SK-N-SH treated with all-trans-retinoic acid at 6 μM for 48 hours (cell line): ENCODE measurements around the gene ABCA7.

ENCODE experiments used
- ATAC-seq: fragments of 200-7000 bp; cut with Tn5 transposase; 3 replicates; pipeline ENCODE4 v1.9.1; 2020; ENCODE audit warnings: mild to moderate bottlenecking, moderate library complexity
- ARNTL ChIP-seq: fragments of 450-650 bp; formaldehyde crosslinking; IDR thresholded peaks from 2 replicates; pipeline ENCODE4 v1.5.0; 2020; ENCODE audit warnings: low read depth, mild to moderate bottlenecking, moderate library complexity, borderline replicate concordance
- BACH2 ChIP-seq: fragments of 250-450 bp; sonication (Bioruptor Pico); IDR thresholded peaks from 2 replicates; pipeline ENCODE4 v1.9.0; 2021; ENCODE audit warnings: mild to moderate bottlenecking, borderline replicate concordance
- CSDC2 ChIP-seq: fragments of 250-450 bp; sonication (Bioruptor Pico); IDR thresholded peaks from 2 replicates; pipeline ENCODE4 v1.5.0; 2020; ENCODE audit warnings: mild to moderate bottlenecking, moderate library complexity
- ESRRG ChIP-seq: fragments of 250-450 bp; sonication (Bioruptor Pico); IDR thresholded peaks from 2 replicates; pipeline ENCODE4 v1.6.1; 2021; ENCODE audit warnings: mild to moderate bottlenecking
- GLIS3 ChIP-seq: fragments of 250-450 bp; sonication (Bioruptor Pico); IDR thresholded peaks from 2 replicates; pipeline ENCODE4 v1.5.0; 2020; ENCODE audit warnings: mild to moderate bottlenecking, moderate library complexity
- OSR1 ChIP-seq: fragments of 250-450 bp; sonication (Bioruptor Pico); IDR thresholded peaks from 2 replicates; pipeline ENCODE4 v1.8.0; 2022; ENCODE audit warnings: moderate library complexity, mild to moderate bottlenecking, inconsistent platforms
- RARB ChIP-seq: fragments of 250-450 bp; sonication (Bioruptor Pico); IDR thresholded peaks from 2 replicates; pipeline ENCODE4 v1.8.0; 2021; ENCODE audit warnings: mild to moderate bottlenecking, moderate library complexity
- SNAI2 ChIP-seq: fragments of 250-450 bp; sonication (Bioruptor Pico); IDR thresholded peaks from 2 replicates; pipeline ENCODE4 v1.5.0; 2020; ENCODE audit warnings: mild to moderate bottlenecking, moderate library complexity
- TCF4 ChIP-seq: fragments of 250-450 bp; sonication (Bioruptor Pico); IDR thresholded peaks from 2 replicates; pipeline ENCODE4 v1.8.0; 2021; ENCODE audit warnings: mild to moderate bottlenecking, moderate library complexity, borderline replicate concordance
- TOX ChIP-seq: fragments of 250-450 bp; sonication (Bioruptor Pico); IDR thresholded peaks from 2 replicates; pipeline ENCODE4 v1.8.0; 2021; ENCODE audit warnings: mild to moderate bottlenecking, moderate library complexity, borderline replicate concordance
- ZC3H10 ChIP-seq: fragments of 250-450 bp; sonication (Bioruptor Pico); IDR thresholded peaks from 2 replicates; pipeline ENCODE4 v1.5.1; 2021; ENCODE audit warnings: mild to moderate bottlenecking, moderate library complexity
- ZFP3 ChIP-seq: fragments of 250-450 bp; sonication (Bioruptor Pico); IDR thresholded peaks from 2 replicates; pipeline ENCODE4 v1.5.0; 2020; ENCODE audit warnings: mild to moderate bottlenecking, moderate library complexity
- ZNF565 ChIP-seq: fragments of 450-650 bp; formaldehyde crosslinking; conservative IDR thresholded peaks from 2 replicates; pipeline ENCODE4 v1.5.0; 2020; ENCODE audit warnings: low read depth, mild to moderate bottlenecking, moderate library complexity
- ZNF70 ChIP-seq: fragments of 450-650 bp; formaldehyde crosslinking; IDR thresholded peaks from 2 replicates; pipeline ENCODE4 v1.5.0; 2020; ENCODE audit warnings: mild to moderate bottlenecking, moderate library complexity
- ZNF8 ChIP-seq: fragments of 450-650 bp; formaldehyde crosslinking; IDR thresholded peaks from 2 replicates; pipeline ENCODE4 v1.5.0; 2020; ENCODE audit warnings: mild to moderate bottlenecking, moderate library complexity
- TF ChIP-seq, protein P1 (sequence below): fragments of 250-450 bp; sonication (Bioruptor Pico); IDR thresholded peaks from 2 replicates; pipeline ENCODE4 v1.8.0; 2021; ENCODE audit warnings: low read depth, mild to moderate bottlenecking, moderate library complexity, borderline replicate concordance
- TF ChIP-seq, protein P2 (sequence below): fragments of 250-450 bp; sonication (Bioruptor Pico); IDR thresholded peaks from 2 replicates; pipeline ENCODE4 v1.8.0; 2020; ENCODE audit warnings: mild to moderate bottlenecking, moderate library complexity, borderline replicate concordance
- TF ChIP-seq, protein P3 (sequence below): fragments of 250-450 bp; sonication (Bioruptor Pico); IDR thresholded peaks from 2 replicates; pipeline ENCODE4 v1.5.1; 2020; ENCODE audit warnings: low read depth, mild to moderate bottlenecking, moderate library complexity
- TF ChIP-seq, protein P4 (sequence below): fragments of 250-450 bp; sonication (Bioruptor Pico); IDR thresholded peaks from 2 replicates; pipeline ENCODE4 v1.5.0; 2020; ENCODE audit warnings: mild to moderate bottlenecking, moderate library complexity

Gene ABCA7

DNA sequence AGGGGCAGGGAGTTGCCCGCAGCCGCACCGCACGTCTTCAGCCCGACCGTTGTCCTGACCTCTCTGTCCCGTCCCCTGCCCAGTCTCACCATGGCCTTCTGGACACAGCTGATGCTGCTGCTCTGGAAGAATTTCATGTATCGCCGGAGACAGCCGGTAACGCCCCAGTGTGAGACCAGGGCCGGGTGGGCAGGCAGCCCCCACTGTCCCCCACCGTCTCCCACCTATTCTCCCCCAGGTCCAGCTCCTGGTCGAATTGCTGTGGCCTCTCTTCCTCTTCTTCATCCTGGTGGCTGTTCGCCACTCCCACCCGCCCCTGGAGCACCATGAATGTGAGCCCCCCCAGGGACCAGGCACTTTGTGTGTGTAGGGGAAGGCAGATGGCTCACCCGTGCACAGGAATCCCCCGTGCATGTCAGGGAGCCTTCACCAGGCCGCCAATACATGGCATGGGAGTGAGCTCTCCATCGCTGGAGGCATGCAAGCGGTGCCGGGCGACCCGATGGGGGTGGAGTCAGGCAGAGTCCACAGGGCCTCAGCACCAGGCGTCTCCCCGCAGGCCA is 1.4 kb downstream of the ABCA7 start:
- peak; percentile 0 for ATAC-seq
- TF ChIP-seq ESRRG (CRISPR knock-in tag) (no peak), ZNF8 (no peak)
- TF ChIP-seq, all 23 proteins: peak for 0

DNA sequence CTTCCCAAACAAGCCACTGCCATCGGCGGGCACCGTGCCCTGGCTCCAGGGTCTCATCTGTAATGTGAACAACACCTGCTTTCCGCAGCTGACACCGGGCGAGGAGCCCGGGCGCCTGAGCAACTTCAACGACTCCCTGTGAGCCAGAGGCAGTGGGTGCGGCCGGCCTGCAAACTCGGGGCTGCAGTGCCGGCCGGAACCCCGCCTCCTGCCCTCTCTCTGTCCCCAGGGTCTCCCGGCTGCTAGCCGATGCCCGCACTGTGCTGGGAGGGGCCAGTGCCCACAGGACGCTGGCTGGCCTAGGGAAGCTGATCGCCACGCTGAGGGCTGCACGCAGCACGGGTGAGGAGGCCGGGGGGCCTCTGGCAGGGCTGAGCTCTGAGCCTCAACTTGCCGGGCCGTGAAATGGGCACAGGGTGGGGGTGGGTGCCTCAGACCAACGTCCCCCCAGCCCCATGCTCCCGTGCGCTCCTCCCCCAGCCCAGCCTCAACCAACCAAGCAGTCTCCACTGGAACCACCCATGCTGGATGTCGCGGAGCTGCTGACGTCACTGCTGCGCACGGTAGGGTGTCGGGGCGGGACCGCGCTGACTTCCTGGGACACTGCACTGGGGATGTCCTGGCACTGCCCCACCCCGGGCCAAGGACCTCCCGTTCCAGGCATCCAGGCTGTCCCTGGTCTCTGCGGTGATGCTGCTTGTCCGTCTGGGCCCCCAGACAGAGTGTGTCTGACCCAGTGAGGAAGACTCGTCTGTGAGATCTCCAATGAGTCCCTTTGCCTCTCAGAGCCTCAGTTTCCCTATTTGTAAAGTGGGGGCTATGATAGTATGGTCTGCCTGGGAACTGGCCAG is 2.2 kb downstream of the ABCA7 start:
- ATAC-seq, result no peak
- no peak for TF ChIP-seq TOX (CRISPR knock-in tag)
- TF ChIP-seq ZNF70 (CRISPR knock-in tag), result no peak
- TF ChIP-seq, protein P1, sequence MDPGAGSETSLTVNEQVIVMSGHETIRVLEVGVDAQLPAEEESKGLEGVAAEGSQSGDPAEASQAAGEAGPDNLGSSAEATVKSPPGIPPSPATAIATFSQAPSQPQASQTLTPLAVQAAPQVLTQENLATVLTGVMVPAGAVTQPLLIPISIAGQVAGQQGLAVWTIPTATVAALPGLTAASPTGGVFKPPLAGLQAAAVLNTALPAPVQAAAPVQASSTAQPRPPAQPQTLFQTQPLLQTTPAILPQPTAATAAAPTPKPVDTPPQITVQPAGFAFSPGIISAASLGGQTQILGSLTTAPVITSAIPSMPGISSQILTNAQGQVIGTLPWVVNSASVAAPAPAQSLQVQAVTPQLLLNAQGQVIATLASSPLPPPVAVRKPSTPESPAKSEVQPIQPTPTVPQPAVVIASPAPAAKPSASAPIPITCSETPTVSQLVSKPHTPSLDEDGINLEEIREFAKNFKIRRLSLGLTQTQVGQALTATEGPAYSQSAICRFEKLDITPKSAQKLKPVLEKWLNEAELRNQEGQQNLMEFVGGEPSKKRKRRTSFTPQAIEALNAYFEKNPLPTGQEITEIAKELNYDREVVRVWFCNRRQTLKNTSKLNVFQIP, result no peak
- TF ChIP-seq ZNF8, result no peak
- TF ChIP-seq SNAI2 (CRISPR knock-in tag), result no peak
- TF ChIP-seq, protein P2, sequence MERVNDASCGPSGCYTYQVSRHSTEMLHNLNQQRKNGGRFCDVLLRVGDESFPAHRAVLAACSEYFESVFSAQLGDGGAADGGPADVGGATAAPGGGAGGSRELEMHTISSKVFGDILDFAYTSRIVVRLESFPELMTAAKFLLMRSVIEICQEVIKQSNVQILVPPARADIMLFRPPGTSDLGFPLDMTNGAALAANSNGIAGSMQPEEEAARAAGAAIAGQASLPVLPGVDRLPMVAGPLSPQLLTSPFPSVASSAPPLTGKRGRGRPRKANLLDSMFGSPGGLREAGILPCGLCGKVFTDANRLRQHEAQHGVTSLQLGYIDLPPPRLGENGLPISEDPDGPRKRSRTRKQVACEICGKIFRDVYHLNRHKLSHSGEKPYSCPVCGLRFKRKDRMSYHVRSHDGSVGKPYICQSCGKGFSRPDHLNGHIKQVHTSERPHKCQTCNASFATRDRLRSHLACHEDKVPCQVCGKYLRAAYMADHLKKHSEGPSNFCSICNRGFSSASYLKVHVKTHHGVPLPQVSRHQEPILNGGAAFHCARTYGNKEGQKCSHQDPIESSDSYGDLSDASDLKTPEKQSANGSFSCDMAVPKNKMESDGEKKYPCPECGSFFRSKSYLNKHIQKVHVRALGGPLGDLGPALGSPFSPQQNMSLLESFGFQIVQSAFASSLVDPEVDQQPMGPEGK (CRISPR knock-in tag), result no peak
- TF ChIP-seq, protein P3, sequence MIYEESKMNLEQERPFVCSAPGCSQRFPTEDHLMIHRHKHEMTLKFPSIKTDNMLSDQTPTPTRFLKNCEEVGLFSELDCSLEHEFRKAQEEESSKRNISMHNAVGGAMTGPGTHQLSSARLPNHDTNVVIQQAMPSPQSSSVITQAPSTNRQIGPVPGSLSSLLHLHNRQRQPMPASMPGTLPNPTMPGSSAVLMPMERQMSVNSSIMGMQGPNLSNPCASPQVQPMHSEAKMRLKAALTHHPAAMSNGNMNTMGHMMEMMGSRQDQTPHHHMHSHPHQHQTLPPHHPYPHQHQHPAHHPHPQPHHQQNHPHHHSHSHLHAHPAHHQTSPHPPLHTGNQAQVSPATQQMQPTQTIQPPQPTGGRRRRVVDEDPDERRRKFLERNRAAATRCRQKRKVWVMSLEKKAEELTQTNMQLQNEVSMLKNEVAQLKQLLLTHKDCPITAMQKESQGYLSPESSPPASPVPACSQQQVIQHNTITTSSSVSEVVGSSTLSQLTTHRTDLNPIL (CRISPR knock-in tag), result no peak
- TF ChIP-seq ZNF565, result no peak
- TF ChIP-seq GLIS3 (CRISPR knock-in tag), result no peak
- no peak for TF ChIP-seq BACH2 (CRISPR knock-in tag)
- TF ChIP-seq ZFP3, result no peak
- no peak for TF ChIP-seq ESRRG (CRISPR knock-in tag)
- no peak for TF ChIP-seq ARNTL (CRISPR knock-in tag)
- TF ChIP-seq ZC3H10 (CRISPR knock-in tag), result no peak
- TF ChIP-seq OSR1, result no peak
- TF ChIP-seq, protein P4, sequence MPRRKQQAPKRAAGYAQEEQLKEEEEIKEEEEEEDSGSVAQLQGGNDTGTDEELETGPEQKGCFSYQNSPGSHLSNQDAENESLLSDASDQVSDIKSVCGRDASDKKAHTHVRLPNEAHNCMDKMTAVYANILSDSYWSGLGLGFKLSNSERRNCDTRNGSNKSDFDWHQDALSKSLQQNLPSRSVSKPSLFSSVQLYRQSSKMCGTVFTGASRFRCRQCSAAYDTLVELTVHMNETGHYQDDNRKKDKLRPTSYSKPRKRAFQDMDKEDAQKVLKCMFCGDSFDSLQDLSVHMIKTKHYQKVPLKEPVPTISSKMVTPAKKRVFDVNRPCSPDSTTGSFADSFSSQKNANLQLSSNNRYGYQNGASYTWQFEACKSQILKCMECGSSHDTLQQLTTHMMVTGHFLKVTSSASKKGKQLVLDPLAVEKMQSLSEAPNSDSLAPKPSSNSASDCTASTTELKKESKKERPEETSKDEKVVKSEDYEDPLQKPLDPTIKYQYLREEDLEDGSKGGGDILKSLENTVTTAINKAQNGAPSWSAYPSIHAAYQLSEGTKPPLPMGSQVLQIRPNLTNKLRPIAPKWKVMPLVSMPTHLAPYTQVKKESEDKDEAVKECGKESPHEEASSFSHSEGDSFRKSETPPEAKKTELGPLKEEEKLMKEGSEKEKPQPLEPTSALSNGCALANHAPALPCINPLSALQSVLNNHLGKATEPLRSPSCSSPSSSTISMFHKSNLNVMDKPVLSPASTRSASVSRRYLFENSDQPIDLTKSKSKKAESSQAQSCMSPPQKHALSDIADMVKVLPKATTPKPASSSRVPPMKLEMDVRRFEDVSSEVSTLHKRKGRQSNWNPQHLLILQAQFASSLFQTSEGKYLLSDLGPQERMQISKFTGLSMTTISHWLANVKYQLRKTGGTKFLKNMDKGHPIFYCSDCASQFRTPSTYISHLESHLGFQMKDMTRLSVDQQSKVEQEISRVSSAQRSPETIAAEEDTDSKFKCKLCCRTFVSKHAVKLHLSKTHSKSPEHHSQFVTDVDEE (CRISPR knock-in tag), result no peak

DNA sequence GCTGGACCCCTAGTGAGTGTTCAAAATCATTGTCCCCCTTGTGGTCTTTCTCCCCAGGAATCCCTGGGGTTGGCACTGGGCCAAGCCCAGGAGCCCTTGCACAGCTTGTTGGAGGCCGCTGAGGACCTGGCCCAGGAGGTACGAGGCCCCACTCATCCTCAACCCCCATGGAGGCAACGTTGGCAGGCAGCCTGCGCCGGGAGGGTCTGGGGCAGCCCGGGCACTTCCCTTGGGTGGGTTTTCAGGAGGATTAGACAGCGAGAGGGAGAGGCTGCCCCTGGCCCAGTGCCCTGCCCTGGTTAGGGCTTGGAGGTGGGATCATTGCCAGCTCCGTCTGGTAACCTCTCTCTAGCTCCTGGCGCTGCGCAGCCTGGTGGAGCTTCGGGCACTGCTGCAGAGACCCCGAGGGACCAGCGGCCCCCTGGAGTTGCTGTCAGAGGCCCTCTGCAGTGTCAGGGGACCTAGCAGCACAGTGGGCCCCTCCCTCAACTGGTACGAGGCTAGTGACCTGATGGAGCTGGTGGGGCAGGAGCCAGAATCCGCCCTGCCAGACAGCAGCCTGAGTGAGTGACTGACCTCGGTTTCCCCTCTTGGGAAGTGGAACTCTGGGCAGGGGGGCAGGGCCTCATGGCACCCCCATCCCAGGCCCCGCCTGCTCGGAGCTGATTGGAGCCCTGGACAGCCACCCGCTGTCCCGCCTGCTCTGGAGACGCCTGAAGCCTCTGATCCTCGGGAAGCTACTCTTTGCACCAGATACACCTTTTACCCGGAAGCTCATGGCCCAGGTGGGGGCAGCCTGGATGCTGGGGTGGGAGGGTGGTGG is 3.0 kb downstream of the ABCA7 start:
- TF ChIP-seq TCF4 (CRISPR knock-in tag), result no peak
- TF ChIP-seq TOX (CRISPR knock-in tag), result no peak
- no peak for TF ChIP-seq GLIS3 (CRISPR knock-in tag)
- no peak for TF ChIP-seq SNAI2 (CRISPR knock-in tag)
- no peak for TF ChIP-seq CSDC2 (CRISPR knock-in tag)
- no peak for TF ChIP-seq ZC3H10 (CRISPR knock-in tag)
- TF ChIP-seq, protein P4 (CRISPR knock-in tag), result no peak
- TF ChIP-seq RARB (CRISPR knock-in tag), result no peak
- no peak for TF ChIP-seq BACH2 (CRISPR knock-in tag)
- no peak for TF ChIP-seq ARNTL (CRISPR knock-in tag)
- no peak for TF ChIP-seq ZNF70 (CRISPR knock-in tag)
- TF ChIP-seq ZFP3, result no peak
- no peak for ATAC-seq
